ENCODE measurements around the gene PRPH2.
"Not testable (repeated sequence)": the region's sequence is repeated elsewhere in the genome, so short reads cannot be mapped to it uniquely, and the experiment has no call there.

The PRPH2 gene

DNA sequence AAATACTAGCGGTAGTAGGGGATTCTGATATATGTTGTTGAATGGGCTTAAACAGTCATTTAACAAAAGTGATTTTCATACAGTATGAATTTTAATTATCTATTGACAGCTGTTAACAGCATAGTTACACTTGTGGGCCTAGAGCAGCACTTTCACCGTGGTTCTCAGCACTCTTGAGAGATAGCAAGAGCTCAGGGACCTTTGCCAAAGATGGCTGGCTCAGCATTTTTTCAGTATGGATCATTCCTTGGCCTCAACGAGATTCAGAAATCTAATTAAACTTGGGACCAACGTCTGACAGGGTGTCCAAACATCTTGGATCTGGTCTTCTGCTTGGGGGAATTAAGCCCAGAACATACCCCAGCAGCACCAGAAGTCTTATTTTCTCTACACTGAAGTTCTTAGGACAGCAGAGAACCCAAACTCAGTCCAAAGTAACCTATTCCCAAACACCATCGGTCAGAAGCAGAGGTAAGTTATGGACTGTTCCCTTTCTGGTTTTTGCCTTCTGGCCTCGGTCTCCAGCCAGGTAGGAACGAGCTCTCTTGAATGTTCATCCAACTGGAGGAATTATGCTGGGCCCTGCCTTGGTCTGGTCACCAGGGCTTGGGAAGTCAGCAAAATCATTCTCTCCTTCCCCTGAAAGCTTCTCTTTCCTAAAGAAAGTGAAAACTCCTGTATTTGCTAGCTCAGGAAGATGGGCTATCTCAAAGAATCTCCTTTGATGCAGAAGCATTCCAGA lies 25.7 kb downstream of the PRPH2 start:
- H3K9me3 Mint-ChIP-seq (ENCODE audit: low read depth) = no peaks in the 10 kb centered on the region
- no peaks in the 10 kb centered on the region for H3K27me3 Mint-ChIP-seq
- no peak overlapping the region for H3K4me3 Mint-ChIP-seq
- H3K4me1 Mint-ChIP-seq (ENCODE audit: low read depth) = peaks cover 34% of the 10 kb centered on the region
- H3K36me3 Mint-ChIP-seq = peaks cover 11% of the 10 kb centered on the region
- peak overlapping the region; percentile 9 for H3K27ac Mint-ChIP-seq

DNA sequence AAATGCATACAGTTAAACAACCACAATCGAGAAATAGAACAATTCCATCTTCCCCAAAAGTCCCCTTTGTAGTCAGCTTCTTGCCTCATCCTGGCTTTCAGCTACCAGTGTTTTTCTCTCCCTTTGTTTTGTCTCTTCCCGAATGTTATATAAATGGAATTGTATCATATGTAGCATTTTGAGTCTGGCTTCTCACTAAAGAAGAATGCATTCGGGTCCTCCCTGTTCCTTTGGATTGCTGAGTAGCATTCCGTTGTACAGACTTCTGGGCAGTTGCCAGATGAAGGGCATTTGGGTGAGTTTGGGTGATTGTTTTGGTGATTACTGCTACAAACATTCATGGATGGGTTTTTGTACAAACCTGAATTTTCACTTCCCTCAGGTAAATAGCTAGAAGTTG lies 27.8 kb downstream of the PRPH2 start:
- Mint-ChIP-seq H3K4me1 (ENCODE audit: low read depth) (peaks cover 50% of the 10 kb centered on the region), H3K36me3 (peaks cover 11% of the 10 kb centered on the region), H3K27me3 (no peaks in the 10 kb centered on the region), H3K4me3 (no peak overlapping the region), H3K9me3 (ENCODE audit: low read depth) (no peaks in the 10 kb centered on the region), H3K27ac (peak overlapping the region; percentile 93)

- Mint-ChIP-seq H3K27me3 (no peaks in the 10 kb centered on the region), H3K4me1 (ENCODE audit: low read depth) (peaks cover 50% of the 10 kb centered on the region), H3K4me3 (peak overlapping the region; percentile 63), H3K9me3 (ENCODE audit: low read depth) (no peaks in the 10 kb centered on the region), H3K36me3 (peaks cover 11% of the 10 kb centered on the region), H3K27ac (peak overlapping the region; percentile 93)
These were observed 28.6 kb downstream of the PRPH2 start for GRCh38 chr6:42693725-42694323.

DNA sequence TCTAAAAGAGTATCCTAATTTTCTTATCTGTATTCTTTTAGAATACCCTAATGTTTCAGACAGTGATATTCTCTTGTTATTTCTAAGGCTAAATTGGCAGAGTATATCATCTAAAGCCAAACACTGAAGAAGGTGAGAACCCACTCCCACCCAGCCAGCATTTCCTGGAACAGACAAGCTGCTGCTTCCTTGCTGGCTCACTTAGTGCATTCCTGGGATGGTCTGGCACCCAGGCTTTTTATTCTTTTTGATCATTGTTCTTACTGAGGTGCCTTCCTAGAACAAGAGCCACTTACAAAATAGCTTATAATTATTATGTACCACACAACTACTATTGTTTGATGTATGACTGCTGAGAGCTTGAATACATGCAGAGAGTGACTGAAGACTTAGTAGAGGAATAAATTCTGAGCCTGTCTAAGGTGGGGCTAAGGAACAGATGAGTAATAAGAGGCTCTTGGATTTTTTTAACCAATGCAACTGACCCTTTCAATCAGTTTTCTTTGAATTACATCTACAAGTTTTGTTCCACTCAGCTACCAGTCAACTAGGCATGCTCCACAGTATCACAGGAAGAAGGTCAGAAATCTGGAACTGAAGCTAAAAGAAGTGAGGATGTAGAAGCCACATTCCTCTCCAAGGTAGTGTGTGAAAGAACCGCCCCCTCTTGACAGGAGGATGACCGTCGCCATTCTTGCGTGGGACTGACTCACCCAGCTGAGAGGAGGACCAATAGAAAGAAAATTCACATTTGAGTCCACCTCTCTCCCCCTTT lies 30.1 kb downstream of the PRPH2 start:
- peaks cover 16% of the 10 kb centered on the region for H3K36me3 Mint-ChIP-seq
- peak overlapping the region; percentile 83 for H3K27ac Mint-ChIP-seq
- peaks cover 50% of the 10 kb centered on the region for H3K4me1 Mint-ChIP-seq (ENCODE audit: low read depth)
- H3K4me3 Mint-ChIP-seq = peak overlapping the region; percentile 17
- H3K9me3 Mint-ChIP-seq (ENCODE audit: low read depth) = no peaks in the 10 kb centered on the region
- H3K27me3 Mint-ChIP-seq = no peaks in the 10 kb centered on the region

DNA sequence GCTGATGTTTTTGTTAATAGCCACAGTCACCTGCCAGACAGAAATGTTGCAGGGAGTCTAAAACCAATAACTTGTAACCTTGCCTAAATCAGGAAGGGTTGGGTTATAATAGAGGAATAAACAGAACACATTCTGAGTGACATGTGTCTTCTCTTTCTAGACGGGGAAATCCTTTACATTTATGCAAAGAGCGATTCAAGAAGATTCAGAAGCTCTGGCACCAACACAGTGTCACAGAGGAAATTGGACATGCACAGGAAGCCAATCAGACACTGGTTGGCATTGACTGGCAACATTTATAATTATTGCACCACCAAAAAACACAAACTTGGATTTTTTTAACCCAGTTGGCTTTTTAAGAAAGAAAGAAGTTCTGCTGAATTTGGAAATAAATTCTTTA lies 31.5 kb downstream of the PRPH2 start:
- H3K36me3 Mint-ChIP-seq = peaks cover 13% of the 10 kb centered on the region
- no peaks in the 10 kb centered on the region for H3K9me3 Mint-ChIP-seq (ENCODE audit: low read depth)
- H3K4me3 Mint-ChIP-seq = peak overlapping the region; percentile 7
- H3K27me3 Mint-ChIP-seq = no peaks in the 10 kb centered on the region
- peak overlapping the region; percentile 85 for H3K27ac Mint-ChIP-seq
- H3K4me1 Mint-ChIP-seq (ENCODE audit: low read depth) = peaks cover 50% of the 10 kb centered on the region

DNA sequence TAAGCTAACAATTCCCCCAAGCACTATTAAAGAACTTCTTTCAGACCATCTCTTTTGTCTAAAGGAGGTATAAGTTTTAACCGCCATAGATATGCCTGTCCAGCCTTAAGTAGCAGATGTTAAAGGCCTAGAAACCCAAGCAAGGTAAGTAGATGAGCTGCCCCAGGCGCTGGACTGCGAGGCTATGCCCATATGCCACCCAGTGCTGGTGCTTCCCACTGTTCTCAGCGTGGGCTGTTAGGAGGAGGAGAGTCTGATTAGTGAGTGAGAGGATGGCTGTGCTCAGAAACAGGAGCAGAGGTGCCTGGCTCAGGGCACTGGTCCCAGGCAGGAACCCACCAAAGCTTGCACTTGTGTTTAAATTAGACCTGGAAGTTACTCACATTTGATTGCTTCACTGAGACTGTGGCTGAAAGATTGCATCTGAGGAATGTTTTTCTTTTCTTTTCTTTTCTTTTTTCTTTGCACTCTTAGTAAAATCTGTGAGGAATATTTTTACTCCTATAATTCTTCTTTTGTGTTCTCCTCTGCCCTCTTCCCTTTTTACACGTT lies 32.2 kb downstream of the PRPH2 start:
- peak overlapping the region; percentile 85 for H3K27ac Mint-ChIP-seq
- peaks cover 50% of the 10 kb centered on the region for H3K4me1 Mint-ChIP-seq (ENCODE audit: low read depth)
- peaks cover 13% of the 10 kb centered on the region for H3K36me3 Mint-ChIP-seq
- no peak overlapping the region for H3K4me3 Mint-ChIP-seq
- no peaks in the 10 kb centered on the region for H3K9me3 Mint-ChIP-seq (ENCODE audit: low read depth)
- no peaks in the 10 kb centered on the region for H3K27me3 Mint-ChIP-seq

DNA sequence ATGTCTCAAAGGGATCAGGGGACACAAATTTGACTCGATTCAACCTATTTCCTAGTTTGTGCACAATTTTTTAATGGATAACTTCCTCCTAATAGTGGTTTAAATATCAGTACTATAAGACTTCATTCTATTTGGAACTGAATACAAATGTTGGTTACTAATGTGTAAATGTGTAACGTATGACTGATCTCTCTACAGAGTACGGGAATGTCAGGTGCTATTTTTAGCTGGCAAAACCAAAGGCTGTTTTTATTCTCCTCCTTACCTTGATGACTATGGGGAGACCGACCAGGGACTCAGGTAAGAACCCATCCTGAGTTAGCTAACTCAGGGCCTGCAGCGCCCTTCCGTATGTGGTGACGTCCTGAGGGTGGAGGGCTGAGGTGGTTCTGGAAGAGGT lies 33.0 kb downstream of the PRPH2 start:
- no peaks in the 10 kb centered on the region for H3K27me3 Mint-ChIP-seq
- peaks cover 42% of the 10 kb centered on the region for H3K4me1 Mint-ChIP-seq (ENCODE audit: low read depth)
- peaks cover 12% of the 10 kb centered on the region for H3K36me3 Mint-ChIP-seq
- H3K9me3 Mint-ChIP-seq (ENCODE audit: low read depth) = no peaks in the 10 kb centered on the region
- no peak overlapping the region for H3K4me3 Mint-ChIP-seq
- H3K27ac Mint-ChIP-seq = peak overlapping the region; percentile 85

GRCh38 chr6:42688281-42688680 lies 34.1 kb downstream of the PRPH2 start:
- H3K36me3 Mint-ChIP-seq = peaks cover 10% of the 10 kb centered on the region
- no peaks in the 10 kb centered on the region for H3K27me3 Mint-ChIP-seq
- peaks cover 31% of the 10 kb centered on the region for H3K4me1 Mint-ChIP-seq (ENCODE audit: low read depth)
- no peak overlapping the region for H3K4me3 Mint-ChIP-seq
- peak overlapping the region; percentile 30 for H3K27ac Mint-ChIP-seq
- H3K9me3 Mint-ChIP-seq (ENCODE audit: low read depth) = no peaks in the 10 kb centered on the region

- no peak overlapping the region for H3K4me3 Mint-ChIP-seq
- H3K27ac Mint-ChIP-seq = peak overlapping the region; percentile 23
- H3K27me3 Mint-ChIP-seq = no peaks in the 10 kb centered on the region
- H3K9me3 Mint-ChIP-seq (ENCODE audit: low read depth) = no peaks in the 10 kb centered on the region
- H3K4me1 Mint-ChIP-seq (ENCODE audit: low read depth) = no peaks in the 10 kb centered on the region
- peaks cover 11% of the 10 kb centered on the region for H3K36me3 Mint-ChIP-seq
These were observed 43.0 kb downstream of the PRPH2 start for GRCh38 chr6:42679358-42679757.

DNA sequence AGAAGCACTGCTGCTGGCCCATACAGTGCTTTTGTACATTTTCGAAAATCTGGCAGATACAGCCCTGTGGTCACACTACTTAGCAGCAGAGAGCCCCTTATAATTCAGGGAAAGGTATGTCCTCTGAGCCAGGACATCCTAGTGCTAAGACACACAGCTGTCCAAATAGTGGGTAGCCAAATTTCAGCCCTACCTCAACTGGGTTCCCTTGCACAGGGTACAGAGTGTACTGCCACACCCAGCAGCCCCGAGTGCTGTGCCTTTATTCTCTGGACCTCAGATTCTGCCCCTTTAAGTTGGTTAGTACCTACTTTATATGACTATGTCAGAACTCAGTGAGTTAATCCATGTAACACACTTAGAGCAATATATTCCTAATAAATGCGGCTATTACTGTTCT lies 47.6 kb downstream of the PRPH2 start:
- Mint-ChIP-seq H3K27me3 (no peaks in the 10 kb centered on the region), H3K36me3 (peaks cover 18% of the 10 kb centered on the region), H3K4me1 (ENCODE audit: low read depth) (peaks cover 4% of the 10 kb centered on the region), H3K27ac (no peak overlapping the region), H3K4me3 (no peak overlapping the region), H3K9me3 (ENCODE audit: low read depth) (no peaks in the 10 kb centered on the region)

- not testable (repeated sequence) for H3K27me3 Mint-ChIP-seq; H3K4me3 Mint-ChIP-seq; H3K27ac Mint-ChIP-seq; H3K9me3 Mint-ChIP-seq (ENCODE audit: low read depth); H3K4me1 Mint-ChIP-seq (ENCODE audit: low read depth)
- H3K36me3 Mint-ChIP-seq = peaks cover 19% of the 10 kb centered on the region
These were observed 48.0 kb downstream of the PRPH2 start for GRCh38 chr6:42674368-42674767.

DNA sequence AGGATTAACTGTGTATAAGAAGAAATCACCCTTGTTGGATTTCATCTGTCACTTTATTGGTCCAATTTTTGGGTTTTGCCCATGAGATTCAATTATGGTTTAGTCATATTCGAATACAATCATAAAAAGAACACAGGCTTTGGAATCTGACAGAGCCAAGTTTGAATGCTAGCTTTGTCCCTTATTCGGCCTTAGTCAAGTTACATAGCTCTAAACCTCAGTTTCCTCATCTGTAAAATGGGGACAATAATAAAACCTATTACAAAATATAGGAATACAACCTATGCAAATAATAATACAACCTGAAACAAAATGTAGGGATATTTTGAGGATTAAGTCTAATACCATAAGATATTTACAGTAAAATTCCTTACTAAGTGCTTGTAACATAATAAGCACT lies 57.7 kb downstream of the PRPH2 start:
- Mint-ChIP-seq H3K36me3 (peaks cover 15% of the 10 kb centered on the region), H3K9me3 (ENCODE audit: low read depth) (no peaks in the 10 kb centered on the region), H3K27me3 (no peaks in the 10 kb centered on the region), H3K27ac (no peak overlapping the region), H3K4me3 (no peak overlapping the region), H3K4me1 (ENCODE audit: low read depth) (no peaks in the 10 kb centered on the region)

DNA sequence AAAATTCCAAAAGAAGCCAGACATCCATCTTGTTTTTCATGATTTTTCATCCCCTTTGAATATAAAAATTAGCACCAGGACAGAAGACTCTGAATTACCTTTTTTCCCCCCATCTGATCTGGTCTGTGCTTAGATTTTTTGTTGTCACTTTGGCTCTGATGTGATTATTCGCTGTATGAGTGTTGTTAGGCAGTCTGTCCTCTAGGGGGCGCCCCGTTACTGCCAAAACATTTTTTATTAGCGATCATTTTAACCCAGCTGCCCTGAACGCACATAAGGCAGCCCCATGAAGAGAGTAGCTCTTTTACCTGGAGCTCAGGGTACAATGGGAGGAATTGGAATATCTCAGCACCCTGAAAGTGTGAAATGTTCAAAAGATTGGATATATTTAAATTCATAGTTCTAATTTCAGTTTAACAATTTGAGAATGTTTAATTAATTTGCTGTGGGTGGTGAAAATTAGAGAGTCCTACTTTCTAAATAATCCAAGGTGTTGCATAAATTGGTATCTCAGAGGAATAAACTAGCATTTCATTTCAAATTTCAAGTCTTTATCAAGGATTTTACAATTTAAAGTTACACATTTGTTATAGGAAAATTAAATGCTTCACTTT lies 60.8 kb downstream of the PRPH2 start:
- H3K4me1 Mint-ChIP-seq (ENCODE audit: low read depth) = no peaks in the 10 kb centered on the region
- no peak overlapping the region for H3K27ac Mint-ChIP-seq
- no peak overlapping the region for H3K4me3 Mint-ChIP-seq
- H3K36me3 Mint-ChIP-seq = peaks cover 12% of the 10 kb centered on the region
- H3K9me3 Mint-ChIP-seq (ENCODE audit: low read depth) = no peaks in the 10 kb centered on the region
- no peaks in the 10 kb centered on the region for H3K27me3 Mint-ChIP-seq

- H3K27me3 Mint-ChIP-seq = no peaks in the 10 kb centered on the region
- H3K4me1 Mint-ChIP-seq (ENCODE audit: low read depth) = no peaks in the 10 kb centered on the region
- peaks cover 6% of the 10 kb centered on the region for H3K36me3 Mint-ChIP-seq
- no peak overlapping the region for H3K4me3 Mint-ChIP-seq
- H3K9me3 Mint-ChIP-seq (ENCODE audit: low read depth) = no peaks in the 10 kb centered on the region
- H3K27ac Mint-ChIP-seq = no peak overlapping the region
These were observed 62.6 kb downstream of the PRPH2 start for GRCh38 chr6:42659806-42660205.

- Mint-ChIP-seq H3K27ac (no peak overlapping the region), H3K9me3 (ENCODE audit: low read depth) (no peaks in the 10 kb centered on the region), H3K4me1 (ENCODE audit: low read depth) (no peaks in the 10 kb centered on the region), H3K36me3 (peaks cover 3% of the 10 kb centered on the region), H3K27me3 (no peaks in the 10 kb centered on the region), H3K4me3 (no peak overlapping the region)
These were observed 68.5 kb downstream of the PRPH2 start for GRCh38 chr6:42653851-42654250.

Measured in activated naive CD8-positive, alpha-beta T cell (primary cell).